ENCODE measurements around the gene FASTKD1.
"Not testable (repeated sequence)": the region's sequence is repeated elsewhere in the genome, so short reads cannot be mapped to it uniquely, and the experiment has no call there.

FASTKD1 gene

GRCh38 chr2:169540146-169540545 lies 33.5 kb downstream of the FASTKD1 start:
- no peak overlapping the region for H3K4me3 ChIP-seq (ENCODE audit: low read depth, low read length)
- DNase-seq (ENCODE audit: low read depth): no peak
- in situ Hi-C loops (cut with HindIII; ENCODE audit: low sequenced_read_pairs): no loop called here
- no peak for TF ChIP-seq CTCF (IDR thresholded peaks at IDR 0.05; ENCODE audit: low read depth, low read length, missing control alignments)

DNA sequence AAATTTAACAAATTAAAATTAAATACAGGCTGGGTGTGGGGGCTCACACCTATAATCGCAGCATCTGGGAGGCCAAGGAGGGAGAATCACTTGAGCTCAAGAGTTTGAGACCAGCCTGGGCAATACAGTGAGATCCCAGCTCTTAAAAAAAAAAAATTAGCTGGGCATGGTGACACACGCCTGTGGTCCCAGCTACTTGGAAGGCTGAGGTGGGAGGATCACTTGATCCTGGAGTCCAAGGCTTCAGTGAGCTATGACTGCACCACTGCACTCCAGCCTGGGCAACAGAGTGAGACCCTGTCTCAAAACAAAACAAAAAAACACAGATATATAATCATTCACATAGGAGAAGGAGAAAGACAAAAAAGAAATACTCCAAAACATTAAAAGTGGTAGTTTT lies 34.2 kb downstream of the FASTKD1 start:
- DNase-seq (ENCODE audit: low read depth); in situ Hi-C loops (cut with HindIII; ENCODE audit: low sequenced_read_pairs); H3K4me3 ChIP-seq (ENCODE audit: low read depth, low read length): not testable (repeated sequence)

DNA sequence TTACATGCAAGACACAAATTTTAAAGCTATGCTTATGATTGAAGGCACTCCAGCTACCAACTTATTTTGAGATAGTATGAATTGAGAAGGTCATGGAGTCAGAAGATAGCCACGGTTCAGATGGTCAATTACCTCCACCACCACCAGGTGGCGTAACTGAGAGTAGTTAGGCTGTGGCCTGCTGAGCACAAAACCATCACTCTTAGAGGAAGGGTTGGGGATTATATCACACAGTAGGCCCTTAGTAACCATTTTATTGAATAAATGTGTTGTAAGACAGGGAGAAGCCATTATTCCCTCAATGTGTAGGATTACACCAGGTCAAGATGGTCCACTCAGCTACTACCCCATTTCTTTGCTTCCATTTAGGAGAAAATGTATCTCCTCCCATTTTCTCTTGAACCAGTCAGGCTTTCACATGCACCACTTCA lies 45.4 kb downstream of the FASTKD1 start:
- TF ChIP-seq CTCF (IDR thresholded peaks at IDR 0.05; ENCODE audit: low read depth, low read length, missing control alignments): peak; percentile 83
- H3K4me3 ChIP-seq (ENCODE audit: low read depth, low read length): no peak overlapping the region
- DNase-seq (ENCODE audit: low read depth): peak; percentile 26
- in situ Hi-C loops (cut with HindIII; ENCODE audit: low sequenced_read_pairs): no loop called here

- DNase-seq (ENCODE audit: low read depth): no peak
- in situ Hi-C loops (cut with HindIII; ENCODE audit: low sequenced_read_pairs): no loop called here
- H3K4me3 ChIP-seq (ENCODE audit: low read depth, low read length): no peak overlapping the region
- no peak for TF ChIP-seq CTCF (IDR thresholded peaks at IDR 0.05; ENCODE audit: low read depth, low read length, missing control alignments)
Measured at GRCh38 chr2:169526451-169526850, 47.2 kb downstream of the FASTKD1 start.

DNA sequence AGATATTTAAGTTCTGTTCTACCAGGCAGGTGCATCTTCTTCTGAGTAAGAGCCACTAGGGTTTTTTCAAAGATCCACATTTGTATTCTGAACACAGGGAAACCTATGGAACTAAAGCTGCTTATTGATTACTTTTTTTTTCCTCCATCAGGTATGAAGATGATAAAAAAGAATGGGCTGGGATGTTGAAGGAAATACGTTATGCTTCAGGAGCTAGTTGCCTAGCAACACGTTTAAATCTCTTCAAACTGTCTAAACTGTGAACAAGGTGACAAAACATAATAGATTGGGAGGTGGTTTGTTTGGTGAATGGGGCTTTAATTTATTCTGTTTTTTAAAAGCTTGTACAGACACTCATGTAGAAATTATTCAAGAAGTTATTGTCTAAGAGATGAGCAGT lies 48.2 kb downstream of the FASTKD1 start:
- in situ Hi-C loops (cut with HindIII; ENCODE audit: low sequenced_read_pairs): no loop called here
- H3K4me3 ChIP-seq (ENCODE audit: low read depth, low read length): no peak overlapping the region
- DNase-seq (ENCODE audit: low read depth): no peak
- no peak for TF ChIP-seq CTCF (IDR thresholded peaks at IDR 0.05; ENCODE audit: low read depth, low read length, missing control alignments)

DNA sequence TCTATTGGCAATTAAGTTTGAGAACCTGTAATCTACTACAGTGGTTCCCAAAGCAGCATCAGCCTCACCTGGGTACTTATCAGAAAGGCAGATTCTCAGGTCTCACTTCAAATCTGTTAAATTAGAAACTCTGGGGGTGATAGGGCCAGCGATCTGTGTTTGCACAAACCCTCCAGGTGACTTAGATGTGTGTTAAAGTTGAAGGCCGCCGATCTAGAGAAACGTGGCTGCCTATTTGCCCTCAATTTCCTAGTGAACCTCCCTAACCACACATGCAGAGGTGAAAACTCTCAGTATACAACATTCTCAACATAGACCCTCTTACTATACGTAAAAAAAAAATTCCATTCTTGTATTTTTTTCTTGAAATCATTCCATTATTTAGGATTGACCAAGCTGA lies 50.0 kb downstream of the FASTKD1 start:
- in situ Hi-C loops (cut with HindIII; ENCODE audit: low sequenced_read_pairs): no loop called here
- TF ChIP-seq CTCF (IDR thresholded peaks at IDR 0.05; ENCODE audit: low read depth, low read length, missing control alignments): no peak
- no peak for DNase-seq (ENCODE audit: low read depth)
- no peak overlapping the region for H3K4me3 ChIP-seq (ENCODE audit: low read depth, low read length)

DNA sequence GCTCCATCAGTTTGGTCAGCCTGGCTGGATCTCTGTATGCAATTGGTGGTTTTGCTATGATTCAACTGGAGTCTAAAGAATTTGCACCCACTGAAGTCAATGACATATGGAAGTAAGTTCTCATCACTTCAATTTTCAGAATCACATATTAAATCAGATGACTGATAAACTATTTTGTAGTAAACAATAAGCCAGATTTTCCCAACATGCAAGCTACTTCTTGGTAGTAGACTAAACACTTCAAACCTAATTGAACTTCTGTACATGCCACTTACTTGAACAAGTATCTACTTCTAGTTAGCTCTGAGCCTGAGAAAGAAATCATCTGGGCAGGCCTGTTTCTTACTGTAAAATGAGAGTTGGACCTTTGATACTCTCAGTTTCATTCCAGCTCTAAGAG lies 52.8 kb downstream of the FASTKD1 start:
- no peak for DNase-seq (ENCODE audit: low read depth)
- TF ChIP-seq CTCF (IDR thresholded peaks at IDR 0.05; ENCODE audit: low read depth, low read length, missing control alignments): no peak
- no peak overlapping the region for H3K4me3 ChIP-seq (ENCODE audit: low read depth, low read length)
- in situ Hi-C loops (cut with HindIII; ENCODE audit: low sequenced_read_pairs): no loop called here

GRCh38 chr2:169516488-169516995 lies 57.1 kb downstream of the FASTKD1 start:
- in situ Hi-C loops (cut with HindIII; ENCODE audit: low sequenced_read_pairs); H3K4me3 ChIP-seq (ENCODE audit: low read depth, low read length); DNase-seq (ENCODE audit: low read depth): not testable (repeated sequence)

DNA sequence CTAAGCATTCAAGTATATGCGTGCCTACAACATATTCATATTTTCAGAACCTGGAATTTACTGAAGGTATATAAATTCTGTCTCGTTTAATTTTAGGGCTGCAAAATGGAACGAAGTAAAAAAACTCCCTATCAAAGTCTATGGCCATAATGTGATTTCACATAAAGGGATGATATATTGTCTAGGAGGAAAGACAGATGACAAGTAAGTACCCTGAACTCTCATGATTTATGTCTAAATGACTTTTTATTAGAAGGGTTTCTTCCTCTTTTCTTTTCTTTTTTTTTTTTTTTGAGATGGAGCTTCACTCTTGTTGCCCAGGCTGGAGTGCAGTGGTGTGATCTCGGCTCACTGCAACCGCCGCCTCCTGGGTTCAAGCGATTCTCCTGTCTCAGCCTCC lies 58.9 kb downstream of the FASTKD1 start:
- DNase-seq (ENCODE audit: low read depth); in situ Hi-C loops (cut with HindIII; ENCODE audit: low sequenced_read_pairs): not testable (repeated sequence)

More for the DNA sequence above, 58.9 kb downstream of the FASTKD1 start:
- not testable (repeated sequence) for H3K4me3 ChIP-seq (ENCODE audit: low read depth, low read length)
